ENCODE measurements around the gene IFTAP.
"Not testable (repeated sequence)": the region's sequence is repeated elsewhere in the genome, so short reads cannot be mapped to it uniquely, and the experiment has no call there.

IFTAP gene, protein sequence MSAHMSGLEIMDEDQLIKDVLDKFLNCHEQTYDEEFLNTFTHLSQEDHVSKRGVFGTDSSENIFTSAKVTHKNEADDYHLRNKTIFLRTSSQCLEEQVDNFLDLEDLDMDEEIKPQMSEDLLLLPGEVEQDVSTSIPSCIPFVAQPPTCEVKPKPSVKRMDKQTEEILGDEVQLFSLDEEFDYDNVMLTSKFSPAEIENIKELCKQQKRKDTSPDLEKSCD

DNA sequence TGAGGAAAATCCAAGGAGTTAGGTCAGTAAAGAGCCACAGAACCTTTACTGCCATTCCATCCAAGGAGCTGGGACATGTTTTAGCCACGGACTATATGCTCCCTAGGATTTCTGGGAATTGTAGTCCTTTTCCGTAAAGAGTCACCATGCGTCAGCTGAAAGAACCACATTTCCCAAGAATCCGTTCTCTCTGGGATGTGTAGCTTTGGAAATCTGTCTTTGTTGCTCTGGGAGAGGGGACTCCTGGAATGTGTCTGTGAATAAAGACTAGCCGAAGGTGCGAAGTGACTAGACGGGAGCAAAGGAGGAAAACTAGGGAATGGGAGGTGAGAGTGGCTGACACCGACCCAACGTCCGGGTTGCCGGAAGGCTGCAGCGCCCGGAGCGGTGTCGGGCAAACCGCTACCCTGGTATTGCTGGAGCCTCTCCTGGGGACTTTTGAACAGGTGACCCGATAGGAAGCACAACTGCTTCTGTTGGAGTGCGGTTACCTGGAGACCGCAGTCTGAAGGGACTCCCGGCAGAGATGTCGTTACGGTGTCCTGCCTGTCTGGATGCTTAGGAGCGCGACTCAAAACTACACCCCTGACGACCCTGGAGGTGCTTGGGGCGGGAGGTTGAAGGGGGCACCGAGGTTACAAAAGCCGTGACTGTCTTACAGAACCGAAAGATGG lies at the start of gene IFTAP:
IFTAP (plus strand) TSS at position 187 of the 674 bp plus-strand sequence. CDS start 15,602 bp downstream, outside the sequence.
- DNase-seq (ENCODE audit: low read depth): peak; percentile 1

DNA sequence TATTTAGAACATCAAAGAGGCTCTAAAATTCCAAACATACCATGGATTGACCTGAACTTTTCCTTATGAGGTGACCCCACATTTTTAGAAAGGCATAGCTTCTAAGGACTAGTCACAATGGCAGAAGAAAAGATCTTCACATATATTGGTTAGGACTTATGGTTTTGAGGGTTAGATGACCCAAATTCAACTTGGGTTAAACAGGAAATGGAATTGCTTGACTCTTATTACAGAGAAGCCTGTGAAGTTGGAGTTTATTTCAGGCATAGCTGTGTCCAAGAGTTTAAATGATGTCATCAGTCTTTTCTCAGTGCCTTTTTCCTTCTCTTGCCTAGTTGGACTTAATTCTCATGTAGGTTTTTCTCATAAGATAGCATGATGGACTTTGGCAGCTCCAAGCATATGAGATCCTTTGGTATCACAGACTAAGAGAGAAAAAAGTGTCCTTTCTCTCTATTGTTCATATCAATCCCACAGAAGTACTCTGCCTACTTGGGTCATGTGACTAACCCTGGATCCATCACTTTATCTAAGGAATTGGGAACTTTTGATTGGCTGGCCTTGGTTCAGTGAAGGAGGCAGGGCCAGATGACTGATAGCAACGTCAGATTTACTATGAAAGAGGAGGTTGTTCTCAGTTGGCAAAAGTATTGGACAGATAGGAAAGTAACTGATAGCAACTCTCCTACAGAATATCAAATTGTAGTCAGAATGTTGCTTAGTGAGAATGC lies 43.8 kb upstream of the IFTAP start:
- DNase-seq (ENCODE audit: low read depth): no peak

DNA sequence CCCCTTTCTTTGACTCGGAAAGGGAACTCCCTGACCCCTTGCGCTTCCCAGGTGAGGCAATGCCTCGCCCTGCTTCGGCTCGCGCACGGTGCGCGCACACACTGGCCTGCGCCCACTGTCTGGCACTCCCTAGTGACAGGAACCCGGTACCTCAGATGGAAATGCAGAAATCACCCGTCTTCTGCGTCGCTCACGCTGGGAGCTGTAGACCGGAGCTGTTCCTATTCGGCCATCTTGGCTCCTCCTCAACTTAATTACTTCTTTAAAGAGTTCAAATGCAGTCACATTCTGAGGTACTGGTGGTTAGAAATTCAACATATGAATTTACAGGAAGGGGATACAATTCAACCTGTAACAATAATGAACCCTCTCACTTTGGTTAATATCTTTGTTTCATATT lies 36.9 kb upstream of the IFTAP start:
- not testable (repeated sequence) for DNase-seq (ENCODE audit: low read depth)

DNA sequence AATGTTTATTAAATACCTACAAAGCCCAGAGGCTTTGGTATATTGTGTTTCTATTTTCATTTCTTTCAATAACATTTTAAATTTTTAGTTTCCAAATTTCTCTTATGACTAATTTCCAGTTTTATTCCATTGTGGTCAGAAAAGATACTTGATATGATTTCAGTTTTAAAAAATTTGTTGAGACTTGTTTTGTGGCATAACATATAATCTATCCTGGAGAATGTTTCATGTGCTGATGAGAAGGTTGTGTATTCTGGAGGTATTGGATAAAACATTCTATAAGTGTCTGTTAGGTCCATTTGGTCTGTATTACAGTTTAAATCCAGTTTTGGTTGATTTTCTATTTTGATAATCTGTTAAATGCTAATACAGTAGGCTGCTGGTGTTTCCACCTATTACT lies 36.3 kb upstream of the IFTAP start:
- DNase-seq (ENCODE audit: low read depth): no peak

DNA sequence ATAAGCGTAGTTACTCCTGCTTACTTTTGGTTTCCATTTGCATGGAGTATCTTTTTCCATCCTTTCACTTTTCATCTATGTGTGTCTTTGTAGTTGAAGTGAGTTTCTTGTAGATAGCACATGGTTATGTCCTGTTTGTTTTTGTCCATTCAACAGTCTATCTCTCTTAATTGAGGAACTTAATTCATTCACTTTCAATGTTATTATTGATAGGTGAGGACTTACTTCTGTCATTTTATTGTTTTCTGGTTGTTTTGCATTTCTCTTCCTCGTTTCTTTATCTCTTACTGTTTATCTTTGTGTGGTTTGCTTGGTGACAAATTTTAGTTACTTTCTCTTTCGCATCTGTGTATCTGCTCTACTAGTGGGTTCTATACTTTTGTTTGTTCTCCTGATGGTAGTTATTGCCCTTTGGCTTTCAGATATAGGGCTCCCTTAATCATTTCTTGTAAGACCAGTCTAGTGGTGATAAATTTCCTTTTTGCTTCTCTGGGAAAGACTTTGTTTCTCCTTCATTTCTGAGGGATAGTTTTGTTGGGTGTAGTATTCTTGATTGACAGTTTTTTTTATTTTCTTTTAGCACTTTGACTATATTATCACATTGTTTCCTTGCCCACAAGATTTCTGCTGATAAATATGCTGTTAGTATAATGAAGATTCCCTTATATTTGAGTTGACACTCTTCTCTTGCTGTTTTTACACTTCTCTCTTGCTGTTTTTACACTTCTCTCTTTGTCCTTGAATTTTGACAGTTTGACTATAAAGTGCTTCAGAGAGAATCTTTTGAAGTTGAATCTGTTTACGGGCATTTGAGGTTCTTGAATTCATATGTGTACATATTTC lies 35.5 kb upstream of the IFTAP start:
- DNase-seq (ENCODE audit: low read depth): no peak

DNA sequence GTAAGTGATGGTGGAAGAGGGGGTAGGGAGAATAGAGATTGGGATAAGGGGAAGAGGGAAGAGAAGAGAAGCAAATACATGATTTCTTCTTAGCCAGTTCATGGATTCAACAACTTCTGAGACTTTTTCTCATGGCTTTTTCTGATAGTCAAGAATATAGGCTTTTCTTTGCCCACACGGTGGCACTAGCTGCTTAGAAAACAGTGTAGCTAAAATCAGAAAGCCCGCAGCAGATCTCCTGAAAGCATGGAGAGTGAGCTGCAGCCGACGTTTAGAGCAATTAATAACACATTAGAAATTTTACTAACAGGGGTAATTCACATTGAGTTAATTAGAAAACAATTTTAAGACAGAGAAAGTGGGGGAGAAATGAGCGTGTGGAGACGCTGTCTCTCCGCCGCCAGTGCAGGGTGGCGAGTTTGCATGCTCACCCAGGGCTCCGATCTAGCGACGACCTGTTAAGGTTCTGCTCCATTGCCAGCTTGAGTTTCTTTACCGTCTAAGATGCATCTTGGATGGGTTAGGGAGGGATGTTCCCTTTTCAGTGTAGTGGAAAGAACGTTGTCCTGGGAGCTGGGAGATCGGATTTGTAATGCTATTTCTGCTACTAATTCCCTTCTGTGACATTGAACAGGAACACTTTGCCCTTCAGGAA lies 29.8 kb upstream of the IFTAP start:
- peak; percentile 9 for DNase-seq (ENCODE audit: low read depth)

DNA sequence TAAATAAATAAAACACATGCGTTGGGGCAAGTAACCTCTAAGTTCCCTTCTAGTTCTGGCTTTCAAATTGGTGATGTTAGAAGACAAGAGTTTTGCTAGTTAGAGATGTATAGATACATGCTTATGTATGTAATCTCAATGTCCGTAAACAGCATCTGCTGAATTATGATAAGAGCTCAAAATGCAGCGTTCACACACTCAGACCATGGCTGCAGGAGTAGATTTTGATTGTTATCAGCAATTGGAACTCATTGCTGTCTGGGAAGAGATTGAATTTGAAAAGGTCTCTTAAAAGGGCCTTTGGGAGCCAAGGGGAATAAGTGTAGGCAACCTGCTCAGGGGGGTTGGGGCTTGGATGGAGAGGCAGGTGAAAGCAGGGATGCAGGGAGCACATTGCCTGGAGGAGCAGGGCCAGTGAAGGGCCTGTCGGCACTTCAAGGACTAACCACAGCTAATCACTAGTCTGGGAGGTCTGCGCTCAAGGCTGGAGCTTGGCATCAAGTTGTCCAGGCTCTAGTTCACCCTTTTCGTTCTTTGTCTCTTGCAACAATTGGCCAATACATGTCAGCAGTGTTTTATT lies 29.2 kb upstream of the IFTAP start:
- no peak for DNase-seq (ENCODE audit: low read depth)

DNA sequence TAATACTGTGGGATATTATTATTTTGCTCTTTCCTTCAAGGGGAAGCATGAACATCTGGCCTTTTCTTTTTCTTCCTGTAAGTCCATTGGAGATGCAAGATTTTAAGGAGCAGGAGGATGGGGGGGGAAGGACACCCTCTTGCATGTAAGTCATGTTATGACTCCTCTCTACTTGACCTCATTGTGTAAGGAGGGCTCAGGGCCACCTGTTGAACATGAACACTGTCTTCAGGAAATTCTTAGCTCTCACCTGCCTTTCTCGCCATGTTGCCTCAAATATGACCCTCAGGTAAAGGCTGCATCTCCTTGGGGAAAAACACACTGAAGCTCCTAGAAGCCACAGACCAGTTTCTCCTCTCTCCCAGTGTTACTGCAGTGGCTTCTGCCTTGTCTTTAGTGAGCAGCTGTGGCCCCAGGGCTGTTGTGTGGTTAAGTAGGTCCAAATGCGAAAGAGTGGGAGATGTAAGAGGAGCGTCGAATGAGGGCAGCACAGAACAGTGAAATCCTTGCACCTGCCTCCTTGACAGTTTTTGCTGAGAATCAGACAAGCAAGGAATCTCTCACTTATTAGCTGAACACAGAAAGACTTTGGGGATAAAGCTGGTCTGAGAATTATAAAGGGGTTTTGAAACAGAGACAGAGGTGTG lies 27.8 kb upstream of the IFTAP start:
- no peak for DNase-seq (ENCODE audit: low read depth)

DNA sequence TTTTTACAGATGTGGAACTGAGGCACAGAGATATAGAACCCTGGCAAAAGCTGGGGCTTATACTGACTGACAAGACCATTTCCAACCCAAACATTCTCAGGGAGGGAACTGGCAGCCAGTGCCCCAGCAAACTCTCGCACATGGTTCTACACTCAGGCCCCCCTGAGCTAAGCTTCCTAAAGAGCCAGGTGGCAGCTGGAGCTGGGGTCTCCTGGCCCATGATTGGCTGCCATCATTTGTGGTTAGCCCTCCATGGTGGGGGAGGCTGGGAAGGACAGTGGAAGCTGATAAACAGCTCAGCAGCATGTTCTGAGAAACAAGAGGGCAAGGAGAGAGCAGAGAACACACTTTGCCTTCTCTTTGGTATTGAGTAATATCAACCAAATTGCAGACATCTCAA lies 26.6 kb upstream of the IFTAP start, which contains the start of gene RAG1:
RAG1 (plus strand) TSS at position 314 of the 400 bp plus-strand sequence. CDS start 5,298 bp downstream, outside the sequence.
- no peak for DNase-seq (ENCODE audit: low read depth)

DNA sequence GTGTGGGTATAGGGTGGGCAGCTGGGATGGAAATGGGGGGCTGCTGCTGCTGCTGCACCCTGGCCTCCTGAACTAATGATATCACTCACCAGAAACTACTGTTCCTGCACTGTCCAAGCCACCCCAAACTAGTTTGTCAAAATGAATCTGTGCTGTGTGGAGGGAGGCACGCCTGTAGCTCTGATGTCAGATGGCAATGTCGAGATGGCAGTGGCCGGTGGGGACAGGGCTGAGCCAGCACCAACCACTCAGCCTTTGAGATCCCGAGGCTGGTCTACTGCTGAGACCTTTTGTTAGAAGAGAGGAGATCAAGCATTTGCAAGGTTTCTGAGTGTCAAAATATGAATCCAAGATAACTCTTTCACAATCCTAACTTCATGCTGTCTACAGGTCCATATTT lies 25.2 kb upstream of the IFTAP start:
- no peak for DNase-seq (ENCODE audit: low read depth)

DNA sequence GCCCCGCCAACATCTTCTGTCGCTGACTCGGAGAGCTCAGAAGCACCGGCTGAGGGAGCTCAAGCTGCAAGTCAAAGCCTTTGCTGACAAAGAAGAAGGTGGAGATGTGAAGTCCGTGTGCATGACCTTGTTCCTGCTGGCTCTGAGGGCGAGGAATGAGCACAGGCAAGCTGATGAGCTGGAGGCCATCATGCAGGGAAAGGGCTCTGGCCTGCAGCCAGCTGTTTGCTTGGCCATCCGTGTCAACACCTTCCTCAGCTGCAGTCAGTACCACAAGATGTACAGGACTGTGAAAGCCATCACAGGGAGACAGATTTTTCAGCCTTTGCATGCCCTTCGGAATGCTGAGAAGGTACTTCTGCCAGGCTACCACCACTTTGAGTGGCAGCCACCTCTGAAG lies 19.8 kb upstream of the IFTAP start:
- no peak for DNase-seq (ENCODE audit: low read depth)

DNA sequence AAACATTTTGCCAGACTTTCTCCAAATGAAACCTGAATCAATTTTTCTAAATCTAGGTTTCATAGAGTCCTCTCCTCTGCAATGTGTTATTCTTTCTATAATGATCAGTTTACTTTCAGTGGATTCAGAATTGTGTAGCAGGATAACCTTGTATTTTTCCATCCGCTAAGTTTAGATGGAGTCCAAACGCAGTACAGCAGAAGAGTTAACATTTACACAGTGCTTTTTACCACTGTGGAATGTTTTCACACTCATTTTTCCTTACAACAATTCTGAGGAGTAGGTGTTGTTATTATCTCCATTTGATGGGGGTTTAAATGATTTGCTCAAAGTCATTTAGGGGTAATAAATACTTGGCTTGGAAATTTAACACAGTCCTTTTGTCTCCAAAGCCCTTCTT lies 16.9 kb upstream of the IFTAP start:
- no peak for DNase-seq (ENCODE audit: low read depth)

DNA sequence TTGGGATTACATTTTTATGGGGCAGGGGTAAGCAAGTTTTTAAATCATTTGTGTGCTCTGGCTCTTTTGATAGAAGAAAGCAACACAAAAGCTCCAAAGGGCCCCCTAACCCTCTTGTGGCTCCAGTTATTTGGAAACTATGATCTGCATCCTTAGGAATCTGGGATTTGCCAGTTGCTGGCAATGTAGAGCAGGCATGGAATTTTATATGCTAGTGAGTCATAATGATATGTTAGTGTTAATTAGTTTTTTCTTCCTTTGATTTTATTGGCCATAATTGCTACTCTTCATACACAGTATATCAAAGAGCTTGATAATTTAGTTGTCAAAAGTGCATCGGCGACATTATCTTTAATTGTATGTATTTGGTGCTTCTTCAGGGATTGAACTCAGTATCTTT lies 16.4 kb upstream of the IFTAP start:
- DNase-seq (ENCODE audit: low read depth): no peak

DNA sequence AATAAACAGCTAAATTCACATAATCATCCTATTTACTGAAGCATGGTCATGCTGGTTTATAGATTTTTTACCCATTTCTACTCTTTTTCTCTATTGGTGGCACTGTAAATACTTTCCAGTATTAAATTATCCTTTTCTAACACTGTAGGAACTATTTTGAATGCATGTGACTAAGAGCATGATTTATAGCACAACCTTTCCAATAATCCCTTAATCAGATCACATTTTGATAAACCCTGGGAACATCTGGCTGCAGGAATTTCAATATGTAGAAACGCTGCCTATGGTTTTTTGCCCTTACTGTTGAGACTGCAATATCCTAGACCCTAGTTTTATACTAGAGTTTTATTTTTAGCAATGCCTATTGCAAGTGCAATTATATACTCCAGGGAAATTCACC lies 15.8 kb upstream of the IFTAP start:
- no peak for DNase-seq (ENCODE audit: low read depth)

DNA sequence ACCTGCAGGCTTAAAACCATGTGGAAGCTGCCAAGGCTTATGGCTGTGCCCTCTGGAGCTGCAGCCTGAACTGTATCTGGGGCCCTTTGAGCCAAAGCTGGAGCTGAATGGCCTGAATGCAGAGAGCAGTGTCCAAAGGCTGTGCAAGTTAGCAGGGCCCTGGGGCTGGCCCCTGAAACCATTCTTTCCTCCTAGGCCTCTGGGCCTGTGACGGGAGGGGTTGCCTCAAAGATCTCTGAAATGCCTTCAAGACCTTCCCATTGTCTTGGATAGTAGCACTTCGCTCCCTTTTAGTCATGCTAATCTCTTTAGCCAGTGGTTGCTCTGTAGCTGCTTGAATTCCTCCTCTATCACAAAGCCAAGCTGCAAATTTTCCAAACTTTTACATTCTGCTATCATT lies 12.8 kb upstream of the IFTAP start:
- DNase-seq (ENCODE audit: low read depth): no peak

DNA sequence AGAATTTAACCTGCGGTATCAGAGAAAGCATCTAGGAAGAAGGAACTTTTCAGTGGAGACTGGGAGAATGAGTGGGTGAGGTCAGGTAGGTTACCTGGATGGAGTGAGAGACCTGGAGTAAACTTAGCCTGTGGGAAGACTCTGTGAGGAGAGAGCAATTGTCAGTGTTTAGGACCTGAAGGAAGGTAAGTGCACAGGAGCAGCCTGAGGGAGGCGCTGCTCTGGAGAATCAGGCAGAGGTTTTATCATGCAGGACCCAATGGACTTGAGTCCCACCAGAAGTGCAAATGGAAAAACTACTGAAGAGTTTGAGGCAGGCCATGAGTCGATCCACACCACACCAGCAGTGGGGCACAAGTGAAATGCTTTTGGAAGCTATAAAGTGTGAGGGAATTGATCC lies 10.6 kb upstream of the IFTAP start:
- no peak for DNase-seq (ENCODE audit: low read depth)

DNA sequence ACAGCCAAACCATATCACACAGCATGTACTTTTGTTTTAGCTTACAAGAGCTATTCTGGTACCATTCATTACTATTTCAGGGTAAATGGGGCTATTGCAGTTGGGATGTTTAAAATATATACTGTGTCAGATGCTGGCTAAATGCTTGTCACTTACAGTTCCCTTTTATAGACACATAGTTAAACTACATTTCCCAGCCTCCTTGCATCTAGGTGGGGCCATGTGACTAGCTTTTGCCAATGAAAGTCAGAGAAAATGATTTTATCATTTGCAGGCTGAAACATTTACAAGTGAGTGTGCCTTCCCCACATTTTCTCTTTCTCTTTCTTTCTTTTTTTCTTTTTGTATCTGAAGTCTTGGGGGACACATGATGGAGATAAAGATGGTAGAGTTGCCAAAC lies 7.8 kb upstream of the IFTAP start:
- DNase-seq (ENCODE audit: low read depth): no peak

DNA sequence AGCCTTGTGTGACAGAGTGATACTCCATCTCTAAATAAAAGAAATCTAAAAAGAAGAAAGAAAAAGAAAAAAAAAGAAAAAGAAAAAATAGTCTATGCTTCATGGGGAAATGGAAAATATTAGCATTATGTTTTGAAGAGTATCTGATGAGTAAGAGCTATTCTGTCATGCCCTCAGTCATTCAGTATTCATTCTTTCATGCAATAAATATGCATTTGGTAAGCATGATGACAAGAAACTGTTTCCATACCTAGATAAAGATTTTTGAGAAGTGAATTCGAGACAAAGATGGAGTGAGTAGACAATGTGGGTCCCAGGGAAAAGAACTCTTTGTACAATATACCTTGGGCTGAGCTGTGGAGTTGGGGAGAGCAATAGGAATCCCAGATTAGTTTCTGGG lies 6.2 kb upstream of the IFTAP start:
- no peak for DNase-seq (ENCODE audit: low read depth)

DNA sequence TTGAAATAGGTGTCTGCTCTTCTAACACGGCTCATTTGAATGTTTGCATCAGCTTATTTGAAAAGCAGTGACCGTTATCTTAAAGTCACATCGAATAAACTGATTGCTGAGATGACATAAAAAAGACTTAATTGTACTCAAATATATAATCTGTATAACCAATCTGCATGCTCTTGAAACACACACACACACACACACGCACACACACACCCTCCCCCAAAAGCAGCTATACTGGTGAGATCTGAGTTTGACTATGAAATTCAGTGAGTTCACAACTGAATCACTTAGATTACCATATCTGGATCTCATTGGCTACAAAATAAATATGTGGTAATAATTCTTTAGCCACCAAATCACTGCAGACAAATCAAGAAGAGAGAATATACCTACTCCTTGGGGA lies 3.8 kb upstream of the IFTAP start:
- DNase-seq (ENCODE audit: low read depth): no peak

DNA sequence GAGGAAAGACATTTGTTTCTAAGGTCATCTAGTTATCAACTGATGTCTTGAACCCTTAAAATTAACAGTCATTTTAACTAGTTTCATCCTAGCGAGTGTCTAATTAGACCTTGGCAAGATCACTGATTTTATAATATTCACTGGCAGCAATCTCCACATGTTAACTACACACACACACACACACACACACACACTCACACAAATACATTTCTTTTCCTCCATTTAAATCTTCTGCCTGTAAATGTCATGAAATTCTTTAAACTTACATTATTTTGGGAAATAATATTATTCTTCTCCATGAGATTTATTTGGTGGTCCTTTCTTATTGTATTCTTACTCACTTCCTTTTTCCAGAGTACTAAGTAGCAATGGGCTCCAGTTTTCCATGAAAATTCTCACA lies 2.9 kb upstream of the IFTAP start:
- DNase-seq (ENCODE audit: low read depth): no peak

DNA sequence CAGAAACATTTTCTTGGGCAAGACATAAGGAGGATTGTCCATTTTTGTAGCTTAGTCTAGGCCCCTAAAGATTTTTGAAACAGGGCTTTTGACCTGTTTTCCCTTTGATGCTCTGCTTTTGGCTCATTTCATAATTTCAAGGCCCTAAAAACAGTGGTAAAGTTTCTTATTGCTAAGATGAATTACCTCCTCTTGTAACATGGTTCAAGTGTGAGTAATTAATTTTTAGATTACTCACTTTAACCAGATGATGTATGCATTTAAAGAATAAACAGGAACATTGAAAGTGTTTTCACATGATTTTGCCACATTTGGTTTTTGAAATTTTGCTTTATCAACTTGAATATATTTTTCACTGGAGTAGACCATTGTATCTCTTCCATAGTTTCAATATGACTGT lies 2.6 kb downstream of the IFTAP start:
- DNase-seq (ENCODE audit: low read depth): no peak

All from stimulated activated CD8-positive, alpha-beta memory T cell treated with anti-CD3 and anti-CD28 coated beads, Interleukin-4, amount 100 ng/mL, for 24 hours (primary cell).